SK-N-SH treated with all-trans-retinoic acid at 6 μM for 48 hours (cell line): ENCODE results near the gene SETD3.

ENCODE experiments used
- ATAC-seq: fragments of 200-7000 bp; cut with Tn5 transposase; 3 replicates; pipeline ENCODE4 v1.9.1; 2020; ENCODE audit warnings: mild to moderate bottlenecking, moderate library complexity
- ARNTL ChIP-seq: fragments of 450-650 bp; formaldehyde crosslinking; IDR thresholded peaks from 2 replicates; pipeline ENCODE4 v1.5.0; 2020; ENCODE audit warnings: low read depth, mild to moderate bottlenecking, moderate library complexity, borderline replicate concordance
- CSDC2 ChIP-seq: fragments of 250-450 bp; sonication (Bioruptor Pico); IDR thresholded peaks from 2 replicates; pipeline ENCODE4 v1.5.0; 2020; ENCODE audit warnings: mild to moderate bottlenecking, moderate library complexity
- ESRRG ChIP-seq: fragments of 250-450 bp; sonication (Bioruptor Pico); IDR thresholded peaks from 2 replicates; pipeline ENCODE4 v1.6.1; 2021; ENCODE audit warnings: mild to moderate bottlenecking
- GLIS3 ChIP-seq: fragments of 250-450 bp; sonication (Bioruptor Pico); IDR thresholded peaks from 2 replicates; pipeline ENCODE4 v1.5.0; 2020; ENCODE audit warnings: mild to moderate bottlenecking, moderate library complexity
- OSR1 ChIP-seq: fragments of 250-450 bp; sonication (Bioruptor Pico); IDR thresholded peaks from 2 replicates; pipeline ENCODE4 v1.8.0; 2022; ENCODE audit warnings: moderate library complexity, mild to moderate bottlenecking, inconsistent platforms
- PPARA ChIP-seq: fragments of 250-450 bp; sonication (Bioruptor Pico); IDR thresholded peaks from 2 replicates; pipeline ENCODE4 v1.5.0; 2020; ENCODE audit warnings: mild to moderate bottlenecking, borderline replicate concordance
- RARB ChIP-seq: fragments of 250-450 bp; sonication (Bioruptor Pico); IDR thresholded peaks from 2 replicates; pipeline ENCODE4 v1.8.0; 2021; ENCODE audit warnings: mild to moderate bottlenecking, moderate library complexity
- SNAI2 ChIP-seq: fragments of 250-450 bp; sonication (Bioruptor Pico); IDR thresholded peaks from 2 replicates; pipeline ENCODE4 v1.5.0; 2020; ENCODE audit warnings: mild to moderate bottlenecking, moderate library complexity
- TCF4 ChIP-seq: fragments of 250-450 bp; sonication (Bioruptor Pico); IDR thresholded peaks from 2 replicates; pipeline ENCODE4 v1.8.0; 2021; ENCODE audit warnings: mild to moderate bottlenecking, moderate library complexity, borderline replicate concordance
- TOX ChIP-seq: fragments of 250-450 bp; sonication (Bioruptor Pico); IDR thresholded peaks from 2 replicates; pipeline ENCODE4 v1.8.0; 2021; ENCODE audit warnings: mild to moderate bottlenecking, moderate library complexity, borderline replicate concordance
- ZC3H10 ChIP-seq: fragments of 250-450 bp; sonication (Bioruptor Pico); IDR thresholded peaks from 2 replicates; pipeline ENCODE4 v1.5.1; 2021; ENCODE audit warnings: mild to moderate bottlenecking, moderate library complexity
- ZFP3 ChIP-seq: fragments of 250-450 bp; sonication (Bioruptor Pico); IDR thresholded peaks from 2 replicates; pipeline ENCODE4 v1.5.0; 2020; ENCODE audit warnings: mild to moderate bottlenecking, moderate library complexity
- ZFP30 ChIP-seq: fragments of 450-650 bp; formaldehyde crosslinking; IDR thresholded peaks from 2 replicates; pipeline ENCODE4 v1.5.0; 2022; ENCODE audit warnings: mild to moderate bottlenecking, moderate library complexity
- ZNF565 ChIP-seq: fragments of 450-650 bp; formaldehyde crosslinking; conservative IDR thresholded peaks from 2 replicates; pipeline ENCODE4 v1.5.0; 2020; ENCODE audit warnings: low read depth, mild to moderate bottlenecking, moderate library complexity
- ZNF70 ChIP-seq: fragments of 450-650 bp; formaldehyde crosslinking; IDR thresholded peaks from 2 replicates; pipeline ENCODE4 v1.5.0; 2020; ENCODE audit warnings: mild to moderate bottlenecking, moderate library complexity
- TF ChIP-seq, protein P1 (sequence below): fragments of 250-450 bp; sonication (Bioruptor Pico); IDR thresholded peaks from 2 replicates; pipeline ENCODE4 v1.5.1; 2020; ENCODE audit warnings: low read depth, mild to moderate bottlenecking, moderate library complexity
- TF ChIP-seq, protein P2 (sequence below): fragments of 250-450 bp; sonication (Bioruptor Pico); IDR thresholded peaks from 2 replicates; pipeline ENCODE4 v1.8.0; 2020; ENCODE audit warnings: mild to moderate bottlenecking, moderate library complexity, borderline replicate concordance
- TF ChIP-seq, protein P3 (sequence below): fragments of 250-450 bp; sonication (Bioruptor Pico); IDR thresholded peaks from 2 replicates; pipeline ENCODE4 v1.8.0; 2021; ENCODE audit warnings: low read depth, mild to moderate bottlenecking, moderate library complexity, borderline replicate concordance
- TF ChIP-seq, protein P4 (sequence below): fragments of 250-450 bp; sonication (Bioruptor Pico); IDR thresholded peaks from 2 replicates; pipeline ENCODE4 v1.5.1; 2021; ENCODE audit warnings: mild to moderate bottlenecking, moderate library complexity
- TF ChIP-seq, protein P5 (sequence below): fragments of 250-450 bp; sonication (Bioruptor Pico); IDR thresholded peaks from 2 replicates; pipeline ENCODE4 v1.5.0; 2020; ENCODE audit warnings: mild to moderate bottlenecking, moderate library complexity

The SETD3 gene

DNA sequence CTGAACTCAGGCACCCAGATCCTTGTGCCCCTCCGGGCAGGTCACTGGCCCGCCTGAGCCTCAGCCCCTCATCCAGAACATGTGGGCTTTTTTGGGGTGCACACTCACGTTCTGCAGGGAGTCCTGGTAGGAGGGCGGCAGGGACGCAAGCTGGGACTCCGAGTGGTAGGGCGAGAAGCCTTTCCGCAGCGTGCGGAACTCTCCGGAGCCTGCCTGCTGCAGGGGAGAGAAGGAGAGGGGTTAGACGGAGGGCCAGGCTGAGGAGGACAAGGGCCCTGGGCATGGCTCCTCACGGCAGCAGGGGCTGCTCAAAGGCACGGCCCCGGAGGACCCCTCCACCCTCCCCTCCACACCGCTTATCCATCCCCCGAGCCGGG lies 41.4 kb upstream of the SETD3 start:
- TF ChIP-seq RARB (no peak), ZNF70 (no peak), ZFP3 (CRISPR knock-in tag) (no peak), ZFP30 (CRISPR knock-in tag) (no peak), ARNTL (CRISPR knock-in tag) (no peak), ZC3H10 (no peak), OSR1 (CRISPR knock-in tag) (no peak), GLIS3 (CRISPR knock-in tag) (no peak), CSDC2 (CRISPR knock-in tag) (no peak), TOX (CRISPR knock-in tag) (no peak), ESRRG (no peak), TCF4 (no peak), ZNF565 (CRISPR knock-in tag) (no peak)
- TF ChIP-seq, protein P1, sequence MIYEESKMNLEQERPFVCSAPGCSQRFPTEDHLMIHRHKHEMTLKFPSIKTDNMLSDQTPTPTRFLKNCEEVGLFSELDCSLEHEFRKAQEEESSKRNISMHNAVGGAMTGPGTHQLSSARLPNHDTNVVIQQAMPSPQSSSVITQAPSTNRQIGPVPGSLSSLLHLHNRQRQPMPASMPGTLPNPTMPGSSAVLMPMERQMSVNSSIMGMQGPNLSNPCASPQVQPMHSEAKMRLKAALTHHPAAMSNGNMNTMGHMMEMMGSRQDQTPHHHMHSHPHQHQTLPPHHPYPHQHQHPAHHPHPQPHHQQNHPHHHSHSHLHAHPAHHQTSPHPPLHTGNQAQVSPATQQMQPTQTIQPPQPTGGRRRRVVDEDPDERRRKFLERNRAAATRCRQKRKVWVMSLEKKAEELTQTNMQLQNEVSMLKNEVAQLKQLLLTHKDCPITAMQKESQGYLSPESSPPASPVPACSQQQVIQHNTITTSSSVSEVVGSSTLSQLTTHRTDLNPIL, result no peak
- TF ChIP-seq, protein P2, sequence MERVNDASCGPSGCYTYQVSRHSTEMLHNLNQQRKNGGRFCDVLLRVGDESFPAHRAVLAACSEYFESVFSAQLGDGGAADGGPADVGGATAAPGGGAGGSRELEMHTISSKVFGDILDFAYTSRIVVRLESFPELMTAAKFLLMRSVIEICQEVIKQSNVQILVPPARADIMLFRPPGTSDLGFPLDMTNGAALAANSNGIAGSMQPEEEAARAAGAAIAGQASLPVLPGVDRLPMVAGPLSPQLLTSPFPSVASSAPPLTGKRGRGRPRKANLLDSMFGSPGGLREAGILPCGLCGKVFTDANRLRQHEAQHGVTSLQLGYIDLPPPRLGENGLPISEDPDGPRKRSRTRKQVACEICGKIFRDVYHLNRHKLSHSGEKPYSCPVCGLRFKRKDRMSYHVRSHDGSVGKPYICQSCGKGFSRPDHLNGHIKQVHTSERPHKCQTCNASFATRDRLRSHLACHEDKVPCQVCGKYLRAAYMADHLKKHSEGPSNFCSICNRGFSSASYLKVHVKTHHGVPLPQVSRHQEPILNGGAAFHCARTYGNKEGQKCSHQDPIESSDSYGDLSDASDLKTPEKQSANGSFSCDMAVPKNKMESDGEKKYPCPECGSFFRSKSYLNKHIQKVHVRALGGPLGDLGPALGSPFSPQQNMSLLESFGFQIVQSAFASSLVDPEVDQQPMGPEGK, result no peak
- TF ChIP-seq, protein P3, sequence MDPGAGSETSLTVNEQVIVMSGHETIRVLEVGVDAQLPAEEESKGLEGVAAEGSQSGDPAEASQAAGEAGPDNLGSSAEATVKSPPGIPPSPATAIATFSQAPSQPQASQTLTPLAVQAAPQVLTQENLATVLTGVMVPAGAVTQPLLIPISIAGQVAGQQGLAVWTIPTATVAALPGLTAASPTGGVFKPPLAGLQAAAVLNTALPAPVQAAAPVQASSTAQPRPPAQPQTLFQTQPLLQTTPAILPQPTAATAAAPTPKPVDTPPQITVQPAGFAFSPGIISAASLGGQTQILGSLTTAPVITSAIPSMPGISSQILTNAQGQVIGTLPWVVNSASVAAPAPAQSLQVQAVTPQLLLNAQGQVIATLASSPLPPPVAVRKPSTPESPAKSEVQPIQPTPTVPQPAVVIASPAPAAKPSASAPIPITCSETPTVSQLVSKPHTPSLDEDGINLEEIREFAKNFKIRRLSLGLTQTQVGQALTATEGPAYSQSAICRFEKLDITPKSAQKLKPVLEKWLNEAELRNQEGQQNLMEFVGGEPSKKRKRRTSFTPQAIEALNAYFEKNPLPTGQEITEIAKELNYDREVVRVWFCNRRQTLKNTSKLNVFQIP (CRISPR knock-in tag), result no peak
- TF ChIP-seq, protein P4, sequence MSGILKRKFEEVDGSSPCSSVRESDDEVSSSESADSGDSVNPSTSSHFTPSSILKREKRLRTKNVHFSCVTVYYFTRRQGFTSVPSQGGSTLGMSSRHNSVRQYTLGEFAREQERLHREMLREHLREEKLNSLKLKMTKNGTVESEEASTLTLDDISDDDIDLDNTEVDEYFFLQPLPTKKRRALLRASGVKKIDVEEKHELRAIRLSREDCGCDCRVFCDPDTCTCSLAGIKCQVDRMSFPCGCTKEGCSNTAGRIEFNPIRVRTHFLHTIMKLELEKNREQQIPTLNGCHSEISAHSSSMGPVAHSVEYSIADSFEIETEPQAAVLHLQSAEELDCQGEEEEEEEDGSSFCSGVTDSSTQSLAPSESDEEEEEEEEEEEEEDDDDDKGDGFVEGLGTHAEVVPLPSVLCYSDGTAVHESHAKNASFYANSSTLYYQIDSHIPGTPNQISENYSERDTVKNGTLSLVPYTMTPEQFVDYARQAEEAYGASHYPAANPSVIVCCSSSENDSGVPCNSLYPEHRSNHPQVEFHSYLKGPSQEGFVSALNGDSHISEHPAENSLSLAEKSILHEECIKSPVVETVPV, result no peak
- TF ChIP-seq, protein P5, sequence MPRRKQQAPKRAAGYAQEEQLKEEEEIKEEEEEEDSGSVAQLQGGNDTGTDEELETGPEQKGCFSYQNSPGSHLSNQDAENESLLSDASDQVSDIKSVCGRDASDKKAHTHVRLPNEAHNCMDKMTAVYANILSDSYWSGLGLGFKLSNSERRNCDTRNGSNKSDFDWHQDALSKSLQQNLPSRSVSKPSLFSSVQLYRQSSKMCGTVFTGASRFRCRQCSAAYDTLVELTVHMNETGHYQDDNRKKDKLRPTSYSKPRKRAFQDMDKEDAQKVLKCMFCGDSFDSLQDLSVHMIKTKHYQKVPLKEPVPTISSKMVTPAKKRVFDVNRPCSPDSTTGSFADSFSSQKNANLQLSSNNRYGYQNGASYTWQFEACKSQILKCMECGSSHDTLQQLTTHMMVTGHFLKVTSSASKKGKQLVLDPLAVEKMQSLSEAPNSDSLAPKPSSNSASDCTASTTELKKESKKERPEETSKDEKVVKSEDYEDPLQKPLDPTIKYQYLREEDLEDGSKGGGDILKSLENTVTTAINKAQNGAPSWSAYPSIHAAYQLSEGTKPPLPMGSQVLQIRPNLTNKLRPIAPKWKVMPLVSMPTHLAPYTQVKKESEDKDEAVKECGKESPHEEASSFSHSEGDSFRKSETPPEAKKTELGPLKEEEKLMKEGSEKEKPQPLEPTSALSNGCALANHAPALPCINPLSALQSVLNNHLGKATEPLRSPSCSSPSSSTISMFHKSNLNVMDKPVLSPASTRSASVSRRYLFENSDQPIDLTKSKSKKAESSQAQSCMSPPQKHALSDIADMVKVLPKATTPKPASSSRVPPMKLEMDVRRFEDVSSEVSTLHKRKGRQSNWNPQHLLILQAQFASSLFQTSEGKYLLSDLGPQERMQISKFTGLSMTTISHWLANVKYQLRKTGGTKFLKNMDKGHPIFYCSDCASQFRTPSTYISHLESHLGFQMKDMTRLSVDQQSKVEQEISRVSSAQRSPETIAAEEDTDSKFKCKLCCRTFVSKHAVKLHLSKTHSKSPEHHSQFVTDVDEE (CRISPR knock-in tag), result no peak
- ATAC-seq, result no peak

DNA sequence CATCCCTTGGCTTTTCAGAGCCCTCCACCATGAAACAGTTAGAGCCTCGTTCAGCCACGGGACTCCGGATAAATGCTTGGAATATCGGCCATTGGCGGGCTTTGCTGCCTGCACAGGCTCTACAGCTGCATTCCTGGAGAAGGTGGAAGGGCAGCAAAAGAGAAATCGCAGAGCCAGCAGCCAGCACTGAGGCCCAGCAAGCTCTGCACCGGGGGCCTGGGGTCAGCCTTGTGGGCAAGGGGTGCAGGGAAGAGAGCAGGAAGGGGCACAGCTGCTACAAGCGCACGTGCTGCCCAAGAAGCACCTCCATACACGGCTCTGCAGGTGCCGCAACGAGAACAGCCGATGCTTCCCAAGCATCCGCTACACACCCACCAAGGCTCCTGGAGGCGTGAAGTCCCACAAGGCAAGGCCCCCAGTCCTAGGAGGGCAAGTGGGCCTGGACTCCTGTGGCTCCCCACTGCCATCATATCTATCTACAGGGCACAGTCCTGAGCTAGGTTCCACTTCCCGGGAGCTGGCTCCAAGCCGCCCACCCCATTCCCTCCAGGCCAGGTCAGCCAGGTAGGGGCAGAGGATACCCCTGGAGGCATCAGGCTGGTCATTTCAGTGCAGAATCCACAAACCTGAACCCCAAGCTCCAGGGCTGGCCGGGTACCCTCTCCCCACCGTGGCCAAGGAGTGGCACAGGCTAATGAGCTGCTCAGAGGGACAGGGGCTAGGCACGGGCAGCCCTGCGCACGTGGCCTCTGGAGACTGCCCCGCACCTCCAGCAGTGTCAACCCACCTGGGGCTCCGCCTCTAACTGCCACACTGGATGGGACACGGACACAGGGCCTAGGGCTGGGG lies 40.7 kb upstream of the SETD3 start:
- no peak for ATAC-seq
- TF ChIP-seq OSR1 (CRISPR knock-in tag), result no peak
- TF ChIP-seq, protein P3 (CRISPR knock-in tag), result no peak
- TF ChIP-seq TCF4, result no peak
- no peak for TF ChIP-seq SNAI2 (CRISPR knock-in tag)
- no peak for TF ChIP-seq PPARA (CRISPR knock-in tag)
- no peak for TF ChIP-seq ESRRG
- TF ChIP-seq ZFP3 (CRISPR knock-in tag), result no peak
- no peak for TF ChIP-seq ZNF565 (CRISPR knock-in tag)
